Measurements from ENCODE around the gene IPO11. TPM values are rescaled to one million over a fixed set of nuclear protein-coding genes. Genes with fewer than 3 reads are reported as not detected.

Gene IPO11
- total RNA-seq, 1 experiment from 2014 or later = 66.5 TPM

DNA sequence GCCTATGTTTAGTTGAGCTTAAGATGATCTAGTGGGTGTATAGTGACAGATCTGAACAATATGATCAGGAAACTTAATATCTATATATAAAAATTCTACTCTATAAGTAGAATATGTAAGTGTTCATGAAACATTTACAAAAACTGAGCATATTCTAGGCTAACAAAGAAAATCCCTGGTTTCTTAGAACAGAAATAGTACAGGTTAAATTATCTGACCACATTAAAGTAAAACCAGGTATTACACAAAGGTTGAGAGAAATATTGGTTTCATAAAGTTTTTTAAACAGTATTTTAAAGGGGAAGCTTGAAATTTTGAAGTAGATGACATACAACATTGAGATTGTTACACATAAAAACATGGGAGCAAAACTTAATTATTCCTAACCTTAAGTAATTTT is 205.4 kb downstream of the IPO11 start:
- BruUV-seq (replicated peaks) = no TSS peak
- CTCF ChIA-PET = no interaction called here
- Histone ChIP-seq H3K27ac (ENCODE audit: low read depth, low read length, poor library complexity, severe bottlenecking) (no peak overlapping the region), H3K27me3 (replicated peaks; ENCODE audit: insufficient read depth, low read depth, low read length, poor library complexity) (no peaks in the 10 kb centered on the region), H3K9me3 (ENCODE audit: low read depth, low read length, poor library complexity, severe bottlenecking) (no peaks in the 10 kb centered on the region), H3K36me3 (ENCODE audit: insufficient read depth, low read length, poor library complexity, severe bottlenecking) (no peaks in the 10 kb centered on the region), H3K4me3 (ENCODE audit: low read depth, low read length, poor library complexity, severe bottlenecking) (no peak overlapping the region), H3K4me1 (ENCODE audit: insufficient read depth, low read length, poor library complexity, severe bottlenecking) (peaks cover 3% of the 10 kb centered on the region)
- TF ChIP-seq, protein P1, sequence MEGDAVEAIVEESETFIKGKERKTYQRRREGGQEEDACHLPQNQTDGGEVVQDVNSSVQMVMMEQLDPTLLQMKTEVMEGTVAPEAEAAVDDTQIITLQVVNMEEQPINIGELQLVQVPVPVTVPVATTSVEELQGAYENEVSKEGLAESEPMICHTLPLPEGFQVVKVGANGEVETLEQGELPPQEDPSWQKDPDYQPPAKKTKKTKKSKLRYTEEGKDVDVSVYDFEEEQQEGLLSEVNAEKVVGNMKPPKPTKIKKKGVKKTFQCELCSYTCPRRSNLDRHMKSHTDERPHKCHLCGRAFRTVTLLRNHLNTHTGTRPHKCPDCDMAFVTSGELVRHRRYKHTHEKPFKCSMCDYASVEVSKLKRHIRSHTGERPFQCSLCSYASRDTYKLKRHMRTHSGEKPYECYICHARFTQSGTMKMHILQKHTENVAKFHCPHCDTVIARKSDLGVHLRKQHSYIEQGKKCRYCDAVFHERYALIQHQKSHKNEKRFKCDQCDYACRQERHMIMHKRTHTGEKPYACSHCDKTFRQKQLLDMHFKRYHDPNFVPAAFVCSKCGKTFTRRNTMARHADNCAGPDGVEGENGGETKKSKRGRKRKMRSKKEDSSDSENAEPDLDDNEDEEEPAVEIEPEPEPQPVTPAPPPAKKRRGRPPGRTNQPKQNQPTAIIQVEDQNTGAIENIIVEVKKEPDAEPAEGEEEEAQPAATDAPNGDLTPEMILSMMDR (conservative IDR thresholded peaks at IDR 0.05; ENCODE audit: low read depth, low read length) = no peak
- no peak for TF ChIP-seq EZH2 (IDR thresholded peaks at IDR 0.05; ENCODE audit: borderline replicate concordance, low read depth, low read length, poor library complexity, severe bottlenecking)
- no peak for DNase-seq (ENCODE audit: low spot score)
- POLR2A ChIA-PET (ENCODE audit: low non-redundant PET) = no interaction called here
- intact Hi-C loops (cut with micrococcal nuclease; ENCODE audit: unreplicated experiment) = no loop called here

DNA sequence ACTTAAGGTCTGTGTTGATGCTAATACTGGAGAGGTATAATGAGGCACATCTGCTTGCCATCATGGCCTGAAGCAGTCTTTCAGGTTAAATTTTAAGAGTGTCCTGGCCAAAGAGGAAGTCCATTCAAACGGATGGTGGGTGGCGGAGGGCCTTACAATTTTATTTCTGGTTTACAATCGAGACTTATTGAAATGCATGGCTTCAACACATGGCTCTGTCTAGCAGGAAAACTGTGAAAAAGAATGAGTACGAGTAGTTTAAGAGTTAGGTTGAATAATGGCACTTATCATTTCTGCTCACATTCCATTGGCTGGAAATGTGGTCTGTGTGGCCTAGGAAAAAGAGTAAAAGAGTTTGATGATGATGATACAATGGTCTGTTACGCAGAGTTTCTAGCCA is 208.2 kb downstream of the IPO11 start:
- TF ChIP-seq EZH2 (IDR thresholded peaks at IDR 0.05; ENCODE audit: borderline replicate concordance, low read depth, low read length, poor library complexity, severe bottlenecking) = no peak
- TF ChIP-seq, protein P1 (conservative IDR thresholded peaks at IDR 0.05; ENCODE audit: low read depth, low read length) = no peak
- no TSS peak for BruUV-seq (replicated peaks)
- ChIA-PET CTCF (no interaction called here), POLR2A (ENCODE audit: low non-redundant PET) (no interaction called here)
- H3K4me1 ChIP-seq (ENCODE audit: insufficient read depth, low read length, poor library complexity, severe bottlenecking) = peaks cover 3% of the 10 kb centered on the region
- intact Hi-C loops (cut with micrococcal nuclease; ENCODE audit: unreplicated experiment) = no loop called here
- H3K36me3 ChIP-seq (ENCODE audit: insufficient read depth, low read length, poor library complexity, severe bottlenecking) = no peaks in the 10 kb centered on the region
- no peaks in the 10 kb centered on the region for H3K27me3 ChIP-seq (replicated peaks; ENCODE audit: insufficient read depth, low read depth, low read length, poor library complexity)
- DNase-seq (ENCODE audit: low spot score) = no peak
- H3K4me3 ChIP-seq (ENCODE audit: low read depth, low read length, poor library complexity, severe bottlenecking) = no peak overlapping the region
- no peak overlapping the region for H3K27ac ChIP-seq (ENCODE audit: low read depth, low read length, poor library complexity, severe bottlenecking)
- no peaks in the 10 kb centered on the region for H3K9me3 ChIP-seq (ENCODE audit: low read depth, low read length, poor library complexity, severe bottlenecking)

DNA sequence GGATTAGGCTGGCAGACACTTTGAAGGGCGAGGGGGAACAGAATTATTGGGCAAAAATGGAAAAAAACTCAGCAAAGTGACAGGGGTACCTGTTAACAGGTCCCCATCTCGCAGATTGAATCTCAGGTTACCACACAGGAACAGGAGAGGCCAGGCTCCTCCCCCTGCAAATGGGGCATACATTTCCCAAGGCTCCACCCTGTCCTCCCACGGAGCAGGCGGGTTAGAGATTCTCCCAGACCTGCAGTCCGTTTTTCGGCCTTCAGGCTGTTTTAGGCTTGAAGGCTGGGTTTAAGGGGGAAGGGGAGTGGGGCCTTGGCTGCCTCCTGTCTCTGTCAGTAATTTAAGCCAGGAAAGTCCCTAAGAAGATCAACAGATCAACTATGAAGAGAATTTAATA is 208.7 kb downstream of the IPO11 start:
- DNase-seq (ENCODE audit: low spot score) = no peak
- no TSS peak for BruUV-seq (replicated peaks)
- Histone ChIP-seq H3K27me3 (replicated peaks; ENCODE audit: insufficient read depth, low read depth, low read length, poor library complexity) (no peaks in the 10 kb centered on the region), H3K4me1 (ENCODE audit: insufficient read depth, low read length, poor library complexity, severe bottlenecking) (peaks cover 3% of the 10 kb centered on the region), H3K27ac (ENCODE audit: low read depth, low read length, poor library complexity, severe bottlenecking) (no peak overlapping the region), H3K4me3 (ENCODE audit: low read depth, low read length, poor library complexity, severe bottlenecking) (no peak overlapping the region), H3K36me3 (ENCODE audit: insufficient read depth, low read length, poor library complexity, severe bottlenecking) (no peaks in the 10 kb centered on the region), H3K9me3 (ENCODE audit: low read depth, low read length, poor library complexity, severe bottlenecking) (no peaks in the 10 kb centered on the region)
- ChIA-PET POLR2A (ENCODE audit: low non-redundant PET) (no interaction called here), CTCF (no interaction called here)
- TF ChIP-seq, protein P1 (conservative IDR thresholded peaks at IDR 0.05; ENCODE audit: low read depth, low read length) = no peak
- no peak for TF ChIP-seq EZH2 (IDR thresholded peaks at IDR 0.05; ENCODE audit: borderline replicate concordance, low read depth, low read length, poor library complexity, severe bottlenecking)
- intact Hi-C loops (cut with micrococcal nuclease; ENCODE audit: unreplicated experiment) = no loop called here

Data from A673 (cell line).